Measurements from ENCODE around the gene PRR14. TPM values are rescaled to one million over a fixed set of nuclear protein-coding genes. Genes with fewer than 3 reads are reported as not detected.
A peak's percentile ranks its signal among the peaks of the same experiment; 100 is the strongest.
"Not testable (repeated sequence)": the region's sequence is repeated elsewhere in the genome, so short reads cannot be mapped to it uniquely, and the experiment has no call there.

Gene PRR14
- total RNA-seq, 2 experiments from 2014 or later = 87.6 to 91.4 TPM

DNA sequence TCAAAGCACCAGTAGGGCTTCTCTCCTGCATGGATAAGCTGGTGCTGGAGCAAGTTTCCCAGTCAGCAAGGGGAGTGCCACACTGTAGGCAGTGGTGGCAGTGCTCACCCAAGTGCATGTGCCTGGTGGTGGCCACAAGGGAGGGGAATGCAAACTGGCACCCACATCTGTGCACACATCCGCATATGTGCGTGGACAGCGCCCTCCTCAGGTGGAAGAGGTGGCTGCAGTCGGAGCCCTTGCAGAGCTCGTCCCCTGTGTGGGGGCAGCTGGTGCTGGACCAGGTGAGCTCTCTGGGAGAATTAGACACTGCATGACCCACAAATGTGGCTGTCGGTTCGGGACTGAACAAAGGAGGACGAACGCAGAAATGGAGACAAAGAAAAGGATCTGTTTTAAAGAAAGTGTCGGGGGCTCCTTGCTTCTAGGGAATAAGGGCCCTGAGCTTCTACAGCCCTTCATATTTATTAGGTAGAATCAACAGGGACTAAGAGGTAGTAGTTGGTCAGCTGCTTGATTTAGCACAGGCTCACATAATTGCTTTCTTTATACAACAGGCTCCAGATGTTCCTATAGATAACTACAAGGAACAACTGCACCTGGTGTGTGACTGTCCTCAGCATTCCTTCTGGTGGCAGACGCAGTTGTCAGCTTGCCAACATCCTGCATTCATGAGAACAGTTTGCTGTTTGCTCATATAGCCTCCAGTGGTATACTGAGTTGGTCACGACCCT lies 35.2 kb upstream of the PRR14 start:
- Mint-ChIP-seq H3K36me3 (ENCODE audit: low read depth) (no peaks in the 10 kb centered on the region), H3K4me1 (ENCODE audit: low read depth) (peaks cover 14% of the 10 kb centered on the region), H3K27ac (no peak overlapping the region), H3K4me3 (no peak overlapping the region), H3K9me3 (ENCODE audit: insufficient read depth) (no peaks in the 10 kb centered on the region), H3K27me3 (ENCODE audit: low read depth) (peaks cover 13% of the 10 kb centered on the region)
- peak; percentile 83 for DNase-seq
- CTCF ChIA-PET = interaction anchor here (0.6 to 4.3 kb wide), 39 partner anchors 8 to 245 kb away, joined by 3 to 51 read pairs (median 4); partner anchors contain the start of genes DCTPP1, FBRS, PRR14 and SEPTIN1
- peak; percentile 68 for ATAC-seq
- POLR2A ChIA-PET = interaction anchor here (0.5 to 1.4 kb wide), 2 partner anchors 182 to 186 kb away, joined by 3 to 4 read pairs; partner anchors contain the start of gene DCTPP1

DNA sequence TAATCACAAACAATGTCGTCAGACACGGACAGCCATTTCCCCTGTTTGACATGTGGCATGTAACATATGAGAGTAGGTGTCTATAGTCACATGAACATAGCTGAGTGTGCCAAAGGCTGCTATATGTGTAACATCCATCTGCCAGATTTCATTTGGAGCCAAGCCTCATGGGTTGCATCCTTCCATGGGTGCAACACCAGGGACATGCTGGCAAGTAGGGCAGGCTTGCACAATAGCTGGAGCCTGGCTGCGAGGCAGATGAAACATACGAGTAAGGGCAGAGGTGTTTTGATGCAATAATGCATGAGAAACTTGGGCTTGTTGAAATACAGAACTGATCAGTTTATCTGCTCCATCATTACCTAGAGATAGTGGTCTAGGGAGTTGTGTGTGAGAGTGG lies 31.6 kb upstream of the PRR14 start:
- peaks cover 27% of the 10 kb centered on the region for H3K27me3 Mint-ChIP-seq (ENCODE audit: low read depth)
- POLR2A ChIA-PET = interaction anchor here (0.9 kb wide), 1 partner anchor 15 kb away, joined by 3 read pairs; no protein-coding TSS in a partner anchor

DNA sequence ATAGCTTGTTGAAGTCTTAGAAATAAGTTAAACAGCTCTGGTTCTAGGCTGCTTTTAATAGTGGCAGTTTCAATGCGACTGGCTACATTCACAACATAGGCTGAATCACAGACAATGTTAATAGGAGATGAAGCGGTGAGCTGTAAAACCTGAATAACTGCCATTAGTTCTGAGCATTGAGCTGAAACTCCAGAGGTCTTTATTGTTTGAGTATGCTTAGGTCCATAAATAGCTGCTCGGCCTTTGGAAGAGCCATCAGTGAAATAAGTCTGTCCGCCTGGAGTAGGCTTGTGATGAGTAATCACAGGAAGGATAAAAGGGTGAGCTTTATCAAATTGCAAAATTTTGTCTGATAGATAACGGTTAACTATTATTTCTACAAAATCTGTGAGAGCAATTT lies 31.1 kb upstream of the PRR14 start:
- no peak for ATAC-seq
- Mint-ChIP-seq H3K36me3 (ENCODE audit: low read depth) (no peaks in the 10 kb centered on the region), H3K27me3 (ENCODE audit: low read depth) (peaks cover 27% of the 10 kb centered on the region), H3K27ac (no peak overlapping the region), H3K4me3 (no peak overlapping the region), H3K4me1 (ENCODE audit: low read depth) (peaks cover 11% of the 10 kb centered on the region), H3K9me3 (ENCODE audit: insufficient read depth) (no peaks in the 10 kb centered on the region)
- CTCF ChIA-PET = interaction anchor here (0.7 to 2.6 kb wide), 8 partner anchors 9 to 190 kb away, joined by 3 to 23 read pairs (median 6); partner anchors contain the start of genes DCTPP1 and ZNF689
- no peak for DNase-seq
- POLR2A ChIA-PET = interaction anchor here (0.9 to 1.1 kb wide), 2 partner anchors 14 to 29 kb away, joined by 3 read pairs; no protein-coding TSS in a partner anchor

More for the DNA sequence above, 31.6 kb upstream of the PRR14 start:
- no peaks in the 10 kb centered on the region for H3K36me3 Mint-ChIP-seq (ENCODE audit: low read depth)
- no peaks in the 10 kb centered on the region for H3K9me3 Mint-ChIP-seq (ENCODE audit: insufficient read depth)
- H3K4me3 Mint-ChIP-seq = no peak overlapping the region
- ATAC-seq = no peak
- CTCF ChIA-PET = interaction anchor here (0.7 to 2.6 kb wide), 7 partner anchors 9 to 189 kb away, joined by 3 to 23 read pairs (median 6); partner anchors contain the start of genes DCTPP1 and ZNF689
- no peak for DNase-seq
- peaks cover 11% of the 10 kb centered on the region for H3K4me1 Mint-ChIP-seq (ENCODE audit: low read depth)
- no peak overlapping the region for H3K27ac Mint-ChIP-seq

DNA sequence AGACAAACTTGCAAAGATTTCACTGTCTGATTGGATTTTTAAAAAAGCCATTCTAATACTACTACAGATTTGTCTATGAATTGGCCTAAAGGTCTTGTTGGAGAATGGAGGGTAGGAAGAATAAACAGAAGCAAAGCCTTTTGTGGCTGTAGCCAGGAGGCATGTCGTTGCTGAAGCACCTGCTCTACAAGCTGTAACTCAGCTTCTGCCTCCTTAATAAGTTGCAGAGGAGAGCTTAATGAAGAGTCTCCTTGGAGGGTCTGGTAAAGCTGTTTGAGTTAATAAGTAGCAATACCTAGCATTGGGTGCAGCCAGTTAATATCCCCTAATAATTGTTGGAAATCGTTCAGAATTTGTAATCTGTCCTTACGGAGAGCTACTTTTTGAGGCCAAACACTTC lies 30.6 kb upstream of the PRR14 start:
- DNase-seq (no peak), ATAC-seq (no peak)
- H3K9me3 Mint-ChIP-seq (ENCODE audit: insufficient read depth) = no peaks in the 10 kb centered on the region
- peaks cover 10% of the 10 kb centered on the region for H3K4me1 Mint-ChIP-seq (ENCODE audit: low read depth)
- no peaks in the 10 kb centered on the region for H3K36me3 Mint-ChIP-seq (ENCODE audit: low read depth)
- CTCF ChIA-PET = interaction anchor here (0.7 to 2.6 kb wide), 8 partner anchors 8 to 190 kb away, joined by 3 to 23 read pairs (median 6); partner anchors contain the start of genes DCTPP1 and ZNF689
- POLR2A ChIA-PET = interaction anchor here (1.1 kb wide), 1 partner anchor 29 kb away, joined by 3 read pairs; no protein-coding TSS in a partner anchor
- H3K27ac Mint-ChIP-seq = no peak overlapping the region
- peaks cover 27% of the 10 kb centered on the region for H3K27me3 Mint-ChIP-seq (ENCODE audit: low read depth)
- no peak overlapping the region for H3K4me3 Mint-ChIP-seq

DNA sequence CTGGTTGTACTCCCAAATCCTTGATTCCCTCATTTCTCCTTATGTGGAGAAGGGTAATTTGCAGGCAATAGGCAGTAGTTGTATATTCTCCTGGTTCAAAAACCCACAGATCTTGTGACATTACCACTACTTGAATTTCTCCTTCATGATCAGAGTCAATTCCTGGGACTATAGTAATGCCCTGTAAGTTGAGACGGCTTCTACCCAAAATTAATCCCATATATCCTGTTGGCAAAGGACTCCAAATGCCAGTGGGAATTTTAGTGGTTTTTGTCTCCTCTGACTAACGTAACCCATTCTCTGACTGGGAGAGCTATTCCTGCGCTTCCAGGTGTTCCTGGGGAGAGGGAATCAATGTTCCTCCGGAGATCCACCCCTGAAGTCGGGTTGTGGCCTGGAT lies 29.0 kb upstream of the PRR14 start:
- ChIA-PET POLR2A (interaction anchor here (1.3 kb wide), 1 partner anchor 11 kb away, joined by 3 read pairs; no protein-coding TSS in a partner anchor), CTCF (no interaction called here)
- H3K4me3 Mint-ChIP-seq = no peak overlapping the region
- no peak overlapping the region for H3K27ac Mint-ChIP-seq
- H3K27me3 Mint-ChIP-seq (ENCODE audit: low read depth) = peaks cover 25% of the 10 kb centered on the region
- H3K9me3 Mint-ChIP-seq (ENCODE audit: insufficient read depth) = no peaks in the 10 kb centered on the region
- peaks cover 7% of the 10 kb centered on the region for H3K4me1 Mint-ChIP-seq (ENCODE audit: low read depth)
- DNase-seq (no peak), ATAC-seq (no peak)
- no peaks in the 10 kb centered on the region for H3K36me3 Mint-ChIP-seq (ENCODE audit: low read depth)

DNA sequence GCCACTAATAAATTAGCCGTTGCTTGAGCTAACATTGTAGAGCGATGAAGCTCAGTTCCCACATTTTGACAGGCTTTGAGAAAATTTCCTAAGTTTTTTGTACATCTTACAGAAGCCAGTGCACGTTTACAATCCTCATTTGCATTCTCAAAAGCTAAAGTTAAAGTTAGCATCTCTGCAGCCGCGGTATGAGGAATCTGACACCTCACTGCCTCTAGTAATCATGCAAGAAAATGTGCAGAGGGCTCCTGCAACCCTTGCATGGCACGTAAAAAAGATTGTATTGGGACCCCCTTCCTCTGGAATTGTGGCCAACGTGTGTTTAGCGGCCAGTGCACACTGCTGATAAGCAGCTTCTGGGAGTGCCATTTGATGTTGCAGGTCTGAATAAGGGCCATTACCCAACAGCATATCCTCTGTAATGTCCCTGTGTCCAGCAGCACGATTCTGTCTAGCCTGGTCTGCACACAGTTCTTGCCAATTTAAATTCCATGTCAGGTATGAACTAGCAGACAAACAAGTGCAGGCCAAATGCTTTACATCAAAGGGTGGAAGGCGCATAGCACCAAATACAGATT lies 28.2 kb upstream of the PRR14 start:
- Mint-ChIP-seq H3K4me3 (no peak overlapping the region), H3K36me3 (ENCODE audit: low read depth) (no peaks in the 10 kb centered on the region), H3K27me3 (ENCODE audit: low read depth) (peaks cover 22% of the 10 kb centered on the region), H3K4me1 (ENCODE audit: low read depth) (peaks cover 7% of the 10 kb centered on the region), H3K9me3 (ENCODE audit: insufficient read depth) (no peaks in the 10 kb centered on the region), H3K27ac (no peak overlapping the region)
- ATAC-seq (no peak), DNase-seq (no peak)
- ChIA-PET CTCF (interaction anchor here (2.0 kb wide), 1 partner anchor 24 kb away, joined by 9 read pairs; no protein-coding TSS in a partner anchor), POLR2A (interaction anchor here (1.3 kb wide), 1 partner anchor 12 kb away, joined by 3 read pairs; no protein-coding TSS in a partner anchor)

DNA sequence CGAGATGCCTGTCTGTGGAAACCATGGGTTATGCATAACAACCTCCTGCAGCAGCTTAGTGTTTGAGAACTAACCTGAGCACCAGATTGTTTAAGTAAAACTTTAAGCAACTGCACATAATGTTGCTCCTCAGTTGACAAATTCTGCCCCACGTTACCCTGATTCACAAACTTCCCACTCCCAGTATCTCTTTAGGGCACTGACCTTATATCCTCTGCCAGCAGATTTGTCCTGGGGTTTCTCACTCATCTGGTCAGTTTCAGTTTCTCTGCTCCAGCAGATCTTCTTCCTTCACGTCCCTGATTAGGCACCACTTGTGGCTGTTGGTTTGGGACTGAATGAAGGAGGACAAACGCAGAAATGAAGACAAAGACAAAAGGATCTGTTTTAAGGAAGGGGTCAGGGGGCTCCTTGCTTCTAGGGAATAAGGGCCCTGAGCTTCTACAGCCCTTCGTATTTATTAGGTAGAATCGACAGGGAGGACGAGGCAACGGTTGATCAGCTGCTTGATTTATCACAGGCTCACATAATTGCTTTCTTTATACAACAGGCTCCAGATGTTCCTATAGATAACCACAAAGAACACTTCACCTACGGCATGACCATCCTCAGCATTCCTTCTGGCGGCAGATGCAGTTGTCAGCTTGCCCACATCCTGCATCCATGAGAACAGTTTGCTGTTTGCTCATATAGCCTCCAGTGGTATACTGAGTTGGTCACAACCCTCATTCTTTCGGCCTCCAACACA lies 27.1 kb upstream of the PRR14 start:
- no peaks in the 10 kb centered on the region for H3K9me3 Mint-ChIP-seq (ENCODE audit: insufficient read depth)

DNA sequence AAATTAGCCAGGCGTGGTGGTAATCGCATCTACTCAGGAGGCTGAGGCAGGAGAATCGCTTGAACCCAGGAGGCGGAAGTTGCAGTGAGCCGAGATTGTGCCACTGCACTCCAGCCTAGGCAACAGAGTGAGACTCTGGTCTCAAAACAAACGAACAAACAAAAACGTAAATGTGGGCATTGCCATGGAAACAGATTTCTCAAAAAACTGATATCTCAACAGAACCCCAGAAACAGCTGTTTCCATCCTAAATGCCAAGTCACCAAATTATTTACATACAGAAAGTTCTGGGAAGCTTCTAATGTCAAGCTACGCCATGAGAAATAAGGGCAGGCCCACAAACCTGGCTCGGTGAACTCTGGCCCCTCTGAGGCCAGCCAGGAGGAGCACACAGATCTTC lies 24.5 kb upstream of the PRR14 start:
- Mint-ChIP-seq H3K27me3 (ENCODE audit: low read depth) (peaks cover 12% of the 10 kb centered on the region), H3K4me1 (ENCODE audit: low read depth) (peaks cover 10% of the 10 kb centered on the region), H3K4me3 (no peak overlapping the region), H3K27ac (no peak overlapping the region), H3K9me3 (ENCODE audit: insufficient read depth) (no peaks in the 10 kb centered on the region), H3K36me3 (ENCODE audit: low read depth) (no peaks in the 10 kb centered on the region)
- DNase-seq = no peak
- ChIA-PET CTCF (interaction anchor here (0.9 to 5.2 kb wide), 4 partner anchors 10 to 179 kb away, joined by 3 to 50 read pairs (median 3); partner anchors contain the start of gene PRR14), POLR2A (no interaction called here)
- no peak for ATAC-seq

More for the DNA sequence above, 27.1 kb upstream of the PRR14 start:
- no peak overlapping the region for H3K27ac Mint-ChIP-seq
- no peaks in the 10 kb centered on the region for H3K36me3 Mint-ChIP-seq (ENCODE audit: low read depth)
- ATAC-seq (no peak), DNase-seq (no peak)
- peaks cover 21% of the 10 kb centered on the region for H3K27me3 Mint-ChIP-seq (ENCODE audit: low read depth)
- peaks cover 2% of the 10 kb centered on the region for H3K4me1 Mint-ChIP-seq (ENCODE audit: low read depth)
- ChIA-PET CTCF (interaction anchor here (1.0 to 2.0 kb wide), 2 partner anchors 9 to 25 kb away, joined by 7 to 9 read pairs; no protein-coding TSS in a partner anchor), POLR2A (no interaction called here)
- H3K4me3 Mint-ChIP-seq = no peak overlapping the region

DNA sequence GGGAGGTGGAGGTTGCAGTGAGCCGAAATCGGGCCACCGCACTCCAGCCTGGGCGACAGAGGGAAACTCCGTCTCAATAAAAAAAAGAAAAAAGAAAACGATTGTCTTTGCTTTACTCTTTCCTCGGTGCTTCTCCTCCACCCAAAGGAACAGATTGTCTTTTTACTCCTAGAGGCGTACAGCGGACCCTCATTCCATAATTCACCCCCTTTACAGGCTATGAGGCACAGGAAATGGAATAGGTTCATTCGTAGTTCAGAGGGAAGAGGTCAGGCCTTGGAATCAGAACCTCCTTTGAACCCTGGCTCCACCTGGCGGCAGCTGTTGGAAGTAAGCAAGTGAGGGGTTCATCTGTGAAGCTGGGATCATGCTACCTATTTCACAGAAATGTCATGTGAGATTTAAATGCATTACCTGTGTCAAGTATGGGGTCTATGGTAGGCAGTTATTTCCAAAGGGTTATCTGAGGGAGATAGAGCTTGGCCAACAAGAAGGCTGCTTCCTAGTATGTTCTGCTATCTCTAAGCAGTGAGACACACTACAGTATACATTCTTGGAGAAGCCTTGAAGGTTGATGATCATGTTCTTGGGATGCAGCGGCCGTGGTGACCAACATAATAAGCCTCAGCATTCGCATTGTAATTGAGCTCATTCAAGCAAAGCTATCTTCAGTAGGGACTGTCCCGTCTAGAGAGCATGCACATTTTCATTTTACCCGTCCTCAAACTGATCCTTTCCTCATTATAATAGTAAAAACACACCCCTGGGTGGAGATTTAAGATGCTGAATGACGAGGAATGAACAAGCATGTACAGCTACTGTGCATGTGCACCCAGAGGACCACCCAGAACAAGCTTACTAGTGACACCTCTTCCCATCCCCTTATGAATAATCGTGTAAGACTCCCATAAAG lies 21.9 kb upstream of the PRR14 start:
- DNase-seq = peak; percentile 92
- Mint-ChIP-seq H3K27me3 (ENCODE audit: low read depth) (no peaks in the 10 kb centered on the region), H3K4me3 (peak overlapping the region; percentile 45), H3K4me1 (ENCODE audit: low read depth) (peaks cover 10% of the 10 kb centered on the region), H3K9me3 (ENCODE audit: insufficient read depth) (no peaks in the 10 kb centered on the region), H3K36me3 (ENCODE audit: low read depth) (no peaks in the 10 kb centered on the region), H3K27ac (peak overlapping the region; percentile 67)
- CTCF ChIA-PET = interaction anchor here (0.6 to 5.2 kb wide), 36 partner anchors 9 to 537 kb away, joined by 3 to 50 read pairs (median 4); partner anchors contain the start of genes DCTPP1, FBRS, PRR14 and SEPTIN1
- ATAC-seq = peak; percentile 92
- POLR2A ChIA-PET = interaction anchor here (1.0 to 1.6 kb wide), 2 partner anchors 19 to 94 kb away, joined by 4 to 6 read pairs; partner anchors contain the start of genes ZNF689 and ZNF747

DNA sequence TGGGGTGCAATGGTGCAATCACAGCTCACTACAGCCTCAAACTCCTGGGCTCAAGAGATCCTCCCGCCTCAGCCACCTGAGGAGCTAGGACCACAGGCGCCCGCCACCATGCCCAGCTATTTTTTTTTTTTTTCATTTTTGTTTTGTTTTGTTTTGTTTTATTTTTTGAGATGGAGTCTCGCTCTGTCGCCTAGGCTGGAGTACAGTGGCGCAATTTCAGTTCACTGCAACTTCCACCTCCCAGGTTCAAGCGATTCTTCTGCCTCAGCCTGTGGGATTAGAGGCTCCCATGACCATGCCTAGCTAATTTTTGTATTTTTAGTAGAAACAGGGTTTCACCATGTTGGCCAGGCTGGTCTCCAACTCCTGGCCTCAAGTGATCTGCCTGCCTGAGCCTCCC lies 18.3 kb upstream of the PRR14 start:
- H3K9me3 Mint-ChIP-seq (ENCODE audit: insufficient read depth); ATAC-seq; H3K27ac Mint-ChIP-seq; H3K4me3 Mint-ChIP-seq; H3K27me3 Mint-ChIP-seq (ENCODE audit: low read depth); DNase-seq; H3K36me3 Mint-ChIP-seq (ENCODE audit: low read depth): not testable (repeated sequence)
- ChIA-PET POLR2A (interaction anchor here (0.7 to 1.0 kb wide), 2 partner anchors 23 to 567 kb away, joined by 3 to 4 read pairs; no protein-coding TSS in a partner anchor), CTCF (interaction anchor here (1.1 to 3.4 kb wide), 3 partner anchors 17 to 203 kb away, joined by 3 to 20 read pairs (median 6); partner anchors contain the start of gene DCTPP1)
- peaks cover 22% of the 10 kb centered on the region for H3K4me1 Mint-ChIP-seq (ENCODE audit: low read depth)
